Stimulated activated CD4-positive, alpha-beta T cell treated with anti-CD3 and anti-CD28 coated beads, Interleukin-1b, Interleukin-23, amount 100 ng/mL, for 24 hours (primary cell): ENCODE measurements around the gene ARHGEF28.

Experiments
- DNase-seq, 4 experiments: peaks; one replicate each; pipeline ENCODE4 v3.0.0-alpha.2; 2020; ENCODE audit warnings: low read depth in 4 of 4, low spot score in 1 of 4

Gene ARHGEF28

GRCh38 chr5:73921741-73922140 lies 295.7 kb downstream of the ARHGEF28 start:
- DNase-seq = no peak

- DNase-seq = no peak
Observed at GRCh38 chr5:73922224-73922623, 296.2 kb downstream of the ARHGEF28 start.

GRCh38 chr5:73922875-73923557 lies 297.0 kb downstream of the ARHGEF28 start:
- no peak for DNase-seq

- no peak for DNase-seq
Observed at GRCh38 chr5:73928476-73929070, 302.6 kb downstream of the ARHGEF28 start.

GRCh38 chr5:73935719-73936118 lies 309.7 kb downstream of the ARHGEF28 start:
- DNase-seq = no peak

GRCh38 chr5:73938280-73938937 lies 312.4 kb downstream of the ARHGEF28 start:
- DNase-seq = no peak

GRCh38 chr5:73938938-73939320 lies 312.9 kb downstream of the ARHGEF28 start:
- DNase-seq = no peak

- DNase-seq = no peak
Observed at GRCh38 chr5:73939557-73939956, 313.6 kb downstream of the ARHGEF28 start.

GRCh38 chr5:73940026-73940425 lies 314.0 kb downstream of the ARHGEF28 start:
- no peak for DNase-seq

GRCh38 chr5:73940801-73941200 lies 314.8 kb downstream of the ARHGEF28 start:
- DNase-seq = no peak

GRCh38 chr5:73942783-73943182 lies 316.8 kb downstream of the ARHGEF28 start:
- no peak for DNase-seq

- DNase-seq = no peak
Observed at GRCh38 chr5:73943397-73943796, 317.4 kb downstream of the ARHGEF28 start.

GRCh38 chr5:73944581-73944980 lies 318.6 kb downstream of the ARHGEF28 start:
- DNase-seq = no peak

- peak in 3 of 4 experiments; percentile 1 to 18 (median 4) for DNase-seq
Observed at GRCh38 chr5:73945505-73945904, 319.5 kb downstream of the ARHGEF28 start.

- DNase-seq = no peak
Observed at GRCh38 chr5:73946278-73946677, 320.3 kb downstream of the ARHGEF28 start.

- DNase-seq = no peak
Observed at GRCh38 chr5:73946919-73947602, 321.1 kb downstream of the ARHGEF28 start.

GRCh38 chr5:73947906-73948640 lies 322.1 kb downstream of the ARHGEF28 start:
- no peak for DNase-seq

- DNase-seq = no peak
Observed at GRCh38 chr5:73948720-73949119, 322.7 kb downstream of the ARHGEF28 start.

- no peak for DNase-seq
Observed at GRCh38 chr5:73950441-73950873, 324.5 kb downstream of the ARHGEF28 start.

- DNase-seq = no peak
Observed at GRCh38 chr5:73950912-73951430, 325.0 kb downstream of the ARHGEF28 start.

- no peak for DNase-seq
Observed at GRCh38 chr5:73952872-73953271, 326.9 kb downstream of the ARHGEF28 start.
